Activated CD4-positive, alpha-beta T cell treated with anti-CD3 and anti-CD28 coated beads, Interleukin-2, amount 10 ng/mL, durations not matched to agents 24 days and 14 days (primary cell): ENCODE data around the gene ASIC4. TPM values are rescaled to one million over a fixed set of nuclear protein-coding genes. Genes with fewer than 3 reads are reported as not detected.

ENCODE experiments used
- DNase-seq: peaks from one replicate; pipeline ENCODE4 v3.0.0; 2022
- H3K27ac Mint-ChIP-seq: one replicate; pipeline ENCODE4 v1.8.0; 2022; ENCODE audit warnings: mild to moderate bottlenecking, mixed read lengths
- H3K27me3 Mint-ChIP-seq: one replicate; pipeline ENCODE4 v1.8.0; 2022; ENCODE audit warnings: mixed read lengths
- H3K36me3 Mint-ChIP-seq: one replicate; pipeline ENCODE4 v1.8.0; 2022; ENCODE audit warnings: low read depth, mild to moderate bottlenecking, mixed read lengths
- H3K4me1 Mint-ChIP-seq: one replicate; pipeline ENCODE4 v1.8.0; 2021; ENCODE audit warnings: mixed read lengths
- H3K4me3 Mint-ChIP-seq: one replicate; pipeline ENCODE4 v1.8.0; 2022; ENCODE audit warnings: mild to moderate bottlenecking, moderate library complexity, mixed read lengths
- H3K9me3 Mint-ChIP-seq: one replicate; pipeline ENCODE4 v1.8.0; 2021; ENCODE audit warnings: mixed read lengths
- intact Hi-C: fragments of 100-400 bp; cut with micrococcal nuclease; formaldehyde crosslinking; loops from one replicate; pipeline ENCODE4 v1.15.1; 2023
- total RNA-seq: library from RNA; stranded (reverse); gene quantifications from 2 replicates; pipeline ENCODE4 v1.2.3, GENCODE V29; 2022

Gene ASIC4
- total RNA-seq, 1 donor from 2014 or later, result not detected

DNA sequence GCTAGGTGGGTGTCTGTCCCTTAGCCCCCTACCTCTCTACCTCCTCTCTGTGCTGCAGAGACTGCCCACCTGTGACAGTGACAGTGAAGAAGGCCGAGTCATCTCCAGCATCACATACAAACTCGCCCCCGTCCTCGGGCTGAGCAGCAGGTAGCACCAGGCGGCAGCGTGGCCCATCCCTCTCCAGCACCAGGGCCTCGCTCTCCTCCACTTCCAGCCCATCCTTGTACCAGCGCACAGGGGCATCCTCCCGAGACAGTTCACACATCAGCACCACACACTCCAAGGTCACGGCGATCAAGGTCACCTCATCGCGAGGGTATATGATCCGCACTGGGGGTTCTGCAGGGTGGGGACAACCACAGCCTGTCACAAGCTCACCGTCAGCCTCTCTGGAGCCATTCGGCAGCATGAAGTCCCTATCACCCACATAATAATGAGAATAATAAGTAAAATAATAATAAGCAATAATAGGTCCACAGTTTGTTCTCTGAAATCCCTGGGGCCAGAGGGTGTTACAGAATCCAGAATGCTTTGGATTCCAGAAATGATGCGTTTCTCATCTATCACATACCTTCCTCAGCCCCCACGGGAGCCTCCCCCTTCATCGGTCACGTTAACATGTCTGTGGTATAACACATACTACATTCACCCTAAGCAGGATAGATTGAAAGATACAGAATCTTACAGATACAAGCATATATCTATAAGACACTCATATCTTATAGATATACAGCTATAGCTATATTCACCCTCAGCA is 45.1 kb downstream of the ASIC4 start:
- Mint-ChIP-seq H3K27me3 (peaks cover 1% of the 10 kb centered on the region), H3K4me1 (no peaks in the 10 kb centered on the region), H3K4me3 (no peak overlapping the region), H3K9me3 (no peaks in the 10 kb centered on the region), H3K27ac (no peak overlapping the region), H3K36me3 (no peaks in the 10 kb centered on the region)
- intact Hi-C loops, result no loop called here
- no peak for DNase-seq

GRCh38 chr2:219560037-219560892 is 46.0 kb downstream of the ASIC4 start:
- H3K4me3 Mint-ChIP-seq, result no peak overlapping the region
- no peaks in the 10 kb centered on the region for H3K36me3 Mint-ChIP-seq

DNA sequence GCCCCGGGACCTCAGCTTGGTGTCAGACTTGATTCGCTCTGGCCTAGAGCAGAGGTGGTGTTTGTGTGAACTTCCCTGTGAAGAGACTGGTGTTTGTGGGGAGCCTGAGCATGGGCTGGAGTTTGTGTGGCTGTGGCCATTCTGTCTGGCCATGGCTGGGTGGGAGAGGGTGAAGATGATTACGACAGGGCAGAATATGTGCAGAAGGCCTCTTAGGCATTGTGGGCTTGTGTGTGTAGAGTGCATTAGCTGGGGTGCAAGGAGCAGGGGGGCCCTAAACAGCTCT is 46.6 kb downstream of the ASIC4 start:
- intact Hi-C loops, result no loop called here
- H3K36me3 Mint-ChIP-seq, result no peaks in the 10 kb centered on the region
- H3K4me3 Mint-ChIP-seq, result no peak overlapping the region
- H3K9me3 Mint-ChIP-seq, result no peaks in the 10 kb centered on the region
- H3K27me3 Mint-ChIP-seq, result peaks cover 3% of the 10 kb centered on the region
- no peaks in the 10 kb centered on the region for H3K4me1 Mint-ChIP-seq
- no peak for DNase-seq
- H3K27ac Mint-ChIP-seq, result no peak overlapping the region

More at GRCh38 chr2:219560037-219560892, 46.0 kb downstream of the ASIC4 start:
- peaks cover 3% of the 10 kb centered on the region for H3K27me3 Mint-ChIP-seq
- H3K27ac Mint-ChIP-seq, result no peak overlapping the region
- intact Hi-C loops, result no loop called here
- DNase-seq, result peak; percentile 72
- no peaks in the 10 kb centered on the region for H3K9me3 Mint-ChIP-seq
- H3K4me1 Mint-ChIP-seq, result no peaks in the 10 kb centered on the region

DNA sequence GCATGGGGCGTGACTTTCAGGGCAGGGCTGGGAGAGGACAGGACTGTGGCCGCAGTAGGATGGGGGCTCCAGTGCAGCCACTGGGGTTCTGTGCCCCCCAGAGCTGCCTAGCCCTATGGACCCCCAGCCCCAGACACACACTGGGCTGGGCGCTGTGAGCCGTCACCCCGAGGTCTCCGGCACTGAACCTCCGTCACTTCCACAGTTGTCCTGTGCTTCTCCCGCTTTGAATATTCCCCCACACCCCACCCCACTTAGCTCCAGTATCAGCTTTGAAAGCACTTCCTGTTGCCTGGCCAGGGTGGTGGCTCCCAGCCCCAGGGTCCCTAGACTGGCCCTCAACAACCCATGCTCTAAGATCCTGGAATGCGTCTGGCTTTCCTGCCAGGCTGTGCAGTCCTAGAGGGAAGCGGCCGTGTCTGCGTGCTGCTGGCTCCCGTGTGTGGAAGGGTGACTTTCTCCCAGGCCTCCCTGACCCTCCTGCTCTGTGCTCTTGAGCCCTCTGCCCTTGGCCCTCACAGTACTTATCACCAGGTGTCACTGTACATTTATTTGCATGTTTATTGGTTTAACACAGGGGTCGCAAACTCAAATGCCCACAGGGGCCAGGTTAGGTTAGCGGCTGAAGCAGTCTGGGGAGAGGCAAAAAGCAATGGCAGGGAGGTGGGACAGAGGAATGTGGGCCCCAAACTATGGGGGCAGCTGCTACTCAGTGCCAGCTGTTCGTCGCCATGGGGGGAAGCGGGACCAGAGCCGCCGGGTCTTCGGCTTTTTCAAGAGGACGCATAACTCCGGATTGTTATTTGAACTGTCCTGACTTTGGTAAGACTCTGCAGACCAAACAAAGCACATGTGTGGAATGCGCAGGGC is 47.1 kb downstream of the ASIC4 start:
- intact Hi-C loops, result no loop called here
- Mint-ChIP-seq H3K27ac (no peak overlapping the region), H3K4me3 (no peak overlapping the region), H3K27me3 (peaks cover 3% of the 10 kb centered on the region), H3K9me3 (no peaks in the 10 kb centered on the region), H3K4me1 (no peaks in the 10 kb centered on the region), H3K36me3 (no peaks in the 10 kb centered on the region)
- DNase-seq, result no peak

GRCh38 chr2:219562049-219563020 is 48.1 kb downstream of the ASIC4 start:
- no peak for DNase-seq
- Mint-ChIP-seq H3K27me3 (peaks cover 3% of the 10 kb centered on the region), H3K4me3 (no peak overlapping the region), H3K4me1 (no peaks in the 10 kb centered on the region), H3K36me3 (no peaks in the 10 kb centered on the region), H3K27ac (no peak overlapping the region), H3K9me3 (no peaks in the 10 kb centered on the region)
- intact Hi-C loops, result no loop called here

GRCh38 chr2:219563271-219563928 is 49.1 kb downstream of the ASIC4 start:
- Mint-ChIP-seq H3K27me3 (peaks cover 6% of the 10 kb centered on the region), H3K4me1 (no peaks in the 10 kb centered on the region), H3K9me3 (no peaks in the 10 kb centered on the region), H3K4me3 (no peak overlapping the region), H3K27ac (no peak overlapping the region), H3K36me3 (no peaks in the 10 kb centered on the region)
- intact Hi-C loops, result no loop called here
- DNase-seq, result no peak

DNA sequence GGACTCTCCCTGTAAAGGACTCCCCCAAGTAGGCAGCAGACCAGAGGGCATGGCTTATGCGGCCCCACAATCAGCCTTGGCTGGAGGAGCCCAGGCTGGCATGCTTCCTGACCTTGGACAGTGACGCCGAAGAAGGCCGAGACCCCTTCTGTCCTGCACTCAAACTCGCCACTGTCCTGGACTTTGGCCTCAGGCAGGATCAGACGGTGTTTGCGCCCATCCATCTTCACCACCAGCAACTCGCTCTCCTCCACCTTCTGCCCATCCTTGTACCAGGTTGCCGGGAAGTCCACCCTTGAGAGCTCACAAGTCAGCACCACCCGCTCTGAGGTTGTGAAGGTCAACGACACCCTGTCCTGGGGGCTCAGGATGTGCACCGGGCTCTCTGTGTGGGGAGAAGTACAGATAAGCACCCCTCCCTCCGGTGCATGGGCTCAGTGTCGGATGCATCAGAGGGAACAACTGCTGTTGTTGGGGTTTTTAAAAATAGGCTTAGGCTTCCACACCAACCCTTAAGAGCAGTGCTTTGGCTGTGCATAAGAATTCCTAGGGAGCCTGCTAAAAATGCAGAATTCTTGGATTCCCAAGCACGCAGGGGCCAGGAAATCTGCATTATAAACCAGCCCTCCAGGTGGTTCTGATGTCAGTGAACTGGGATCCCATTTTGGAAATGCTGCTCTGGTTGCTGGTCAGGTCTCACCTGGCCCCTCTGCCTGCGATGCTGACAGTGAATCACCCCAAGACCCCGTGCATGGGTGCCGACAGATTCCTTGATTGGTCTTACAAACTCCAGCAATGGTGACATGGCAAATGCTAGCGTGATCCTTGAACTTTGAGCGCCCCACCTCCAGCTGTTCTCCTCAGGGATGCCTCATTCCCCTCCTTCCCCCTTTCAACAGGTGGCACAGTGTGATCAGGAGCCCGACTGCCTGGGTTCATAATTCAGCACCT is 51.1 kb downstream of the ASIC4 start:
- H3K9me3 Mint-ChIP-seq, result no peaks in the 10 kb centered on the region
- H3K4me1 Mint-ChIP-seq, result no peaks in the 10 kb centered on the region
- no peaks in the 10 kb centered on the region for H3K36me3 Mint-ChIP-seq

DNA sequence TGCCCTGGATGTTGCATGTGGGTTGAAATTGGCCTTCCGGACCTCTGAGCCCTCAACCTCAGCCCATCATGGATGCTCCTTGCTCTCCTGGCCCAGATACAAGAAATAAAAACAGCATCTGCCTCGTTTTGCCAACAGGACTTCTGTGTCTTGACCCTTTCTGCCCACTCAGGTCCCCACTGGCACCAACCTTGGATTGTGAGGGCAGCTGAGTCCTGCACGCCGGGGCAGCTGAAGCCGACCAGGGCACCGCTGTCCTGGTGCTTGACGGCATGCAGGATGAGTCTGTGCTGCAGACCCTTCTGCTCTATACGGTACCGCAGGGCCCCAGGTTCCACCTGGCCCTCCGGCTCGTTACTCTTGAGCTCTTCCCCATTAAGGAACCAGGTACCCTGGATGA is 52.4 kb downstream of the ASIC4 start:
- H3K4me3 Mint-ChIP-seq, result no peak overlapping the region
- H3K4me1 Mint-ChIP-seq, result no peaks in the 10 kb centered on the region
- H3K36me3 Mint-ChIP-seq, result no peaks in the 10 kb centered on the region
- intact Hi-C loops, result no loop called here
- no peak for DNase-seq
- H3K27me3 Mint-ChIP-seq, result peaks cover 23% of the 10 kb centered on the region
- H3K27ac Mint-ChIP-seq, result no peak overlapping the region
- H3K9me3 Mint-ChIP-seq, result no peaks in the 10 kb centered on the region

More for the DNA sequence above, 51.1 kb downstream of the ASIC4 start:
- intact Hi-C loops, result no loop called here
- H3K27ac Mint-ChIP-seq, result no peak overlapping the region
- no peak overlapping the region for H3K4me3 Mint-ChIP-seq
- no peak for DNase-seq
- peaks cover 21% of the 10 kb centered on the region for H3K27me3 Mint-ChIP-seq

- H3K27me3 Mint-ChIP-seq, result peaks cover 28% of the 10 kb centered on the region
Measured at GRCh38 chr2:219567131-219567530, 52.8 kb downstream of the ASIC4 start.

DNA sequence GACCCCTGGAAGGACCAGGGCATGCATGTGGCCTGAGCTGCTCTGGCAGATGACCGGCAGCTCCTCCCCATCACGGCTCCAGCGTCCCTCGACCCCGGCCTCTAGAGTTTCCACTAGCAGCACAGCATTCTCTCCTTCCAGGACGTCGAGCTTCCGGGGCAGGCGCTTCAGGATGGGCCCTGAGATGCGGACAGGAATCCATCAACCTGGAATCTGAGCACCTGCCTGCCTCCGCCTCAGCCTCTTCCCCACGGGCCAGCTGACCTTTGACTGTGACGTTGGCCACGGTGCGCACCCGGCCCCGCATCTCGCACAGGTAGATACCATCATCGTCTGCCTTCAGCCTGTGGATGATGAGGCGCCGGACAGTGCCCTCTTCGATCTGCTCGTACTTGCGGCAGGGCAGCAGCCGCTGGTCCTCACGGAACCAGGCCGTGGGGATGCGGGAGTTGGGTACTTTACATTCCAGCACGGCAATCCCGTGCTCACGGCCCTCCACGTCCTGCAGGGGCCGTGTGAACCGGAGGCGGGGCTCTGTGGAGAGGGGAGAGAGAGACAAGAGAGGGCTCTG is 53.6 kb downstream of the ASIC4 start:
- H3K9me3 Mint-ChIP-seq, result no peaks in the 10 kb centered on the region
- intact Hi-C loops, result no loop called here
- no peak for DNase-seq
- H3K4me1 Mint-ChIP-seq, result no peaks in the 10 kb centered on the region
- H3K36me3 Mint-ChIP-seq, result no peaks in the 10 kb centered on the region
- H3K27me3 Mint-ChIP-seq, result peaks cover 36% of the 10 kb centered on the region
- H3K4me3 Mint-ChIP-seq, result no peak overlapping the region
- no peak overlapping the region for H3K27ac Mint-ChIP-seq

More at GRCh38 chr2:219567131-219567530, 52.8 kb downstream of the ASIC4 start:
- intact Hi-C loops, result no loop called here
- no peak for DNase-seq
- H3K4me1 Mint-ChIP-seq, result no peaks in the 10 kb centered on the region
- no peak overlapping the region for H3K27ac Mint-ChIP-seq
- no peaks in the 10 kb centered on the region for H3K36me3 Mint-ChIP-seq
- H3K9me3 Mint-ChIP-seq, result no peaks in the 10 kb centered on the region
- H3K4me3 Mint-ChIP-seq, result no peak overlapping the region

GRCh38 chr2:219569041-219569440 is 54.8 kb downstream of the ASIC4 start:
- intact Hi-C loops, result no loop called here
- Mint-ChIP-seq H3K4me1 (no peaks in the 10 kb centered on the region), H3K9me3 (no peaks in the 10 kb centered on the region), H3K36me3 (no peaks in the 10 kb centered on the region), H3K27ac (no peak overlapping the region), H3K27me3 (peaks cover 44% of the 10 kb centered on the region), H3K4me3 (no peak overlapping the region)
- no peak for DNase-seq
